Endothelial cell of umbilical vein (primary cell): ENCODE results near the gene BIK. TPM values are rescaled to one million over a fixed set of nuclear protein-coding genes. Genes with fewer than 3 reads are reported as not detected.
A peak's percentile ranks its signal among the peaks of the same experiment; 100 is the strongest.

Experiments used
- BruUV-seq: library from RNA; stranded (reverse); fragments of 400-500 nt; replicated peaks from 2 replicates; lab custom pipeline; 2021; lab: Mats Ljungman, UMichigan
- CTCF ChIA-PET: fragments of 300-600, 350-600 bp; sonication (Branson Sonifier 250); formaldehyde crosslinking; loops from one replicate; lab custom pipeline; 2021; ENCODE audit warnings: antibody characterized with exemption, inconsistent platforms; lab: Charles Lee
- POLR2A ChIA-PET: fragments of 300-600, 350-600 bp; sonication (Branson Sonifier 250); formaldehyde crosslinking; loops from one replicate; lab custom pipeline; 2021; ENCODE audit warnings: antibody characterized with exemption, inconsistent platforms; lab: Charles Lee
- DNase-seq: peaks from one replicate; pipeline ENCODE4 v3.0.0-alpha.2; 2011; ENCODE audit warnings: low read depth, low spot score
- FAIRE-seq: peaks from 2 replicates; lab custom pipeline; 2011; peaks lifted over from hg19 to GRCh38; lab: Jason Lieb, UNC
- H2AFZ ChIP-seq: 2 replicates; pipeline ENCODE4 v1.6.0; 2012; ENCODE audit warnings: low read depth, low read length, control low read depth, inconsistent platforms
- H3K27ac ChIP-seq: 2 replicates; pipeline ENCODE4 v1.5.1; 2011; ENCODE audit warnings: low read depth, mild to moderate bottlenecking, control low read depth, low read length, moderate library complexity; ENCODE audit not compliant: insufficient read depth
- H3K27me3 ChIP-seq, 2 experiments: 2 replicates each; pipeline versions ENCODE4 v1.6.0 to v1.6.1; 2011; ENCODE audit warnings: low read length in 2 of 2, mixed read lengths in 1 of 2; ENCODE audit not compliant: control insufficient read depth in 2 of 2, insufficient read depth in 2 of 2
- H3K36me3 ChIP-seq, 2 experiments: 2 replicates in 1 of 2; 3 replicates in 1 of 2; pipeline ENCODE4 v1.5.1; 2011; ENCODE audit warnings: low read length in 2 of 2, mild to moderate bottlenecking in 1 of 2, moderate library complexity in 1 of 2; ENCODE audit not compliant: control insufficient read depth in 2 of 2, insufficient read depth in 2 of 2; ENCODE audit errors: extremely low read depth in 1 of 2
- H3K4me1 ChIP-seq: 3 replicates; pipeline ENCODE4 v1.5.1; 2011; ENCODE audit warnings: mild to moderate bottlenecking, low read length; ENCODE audit not compliant: control insufficient read depth, insufficient read depth; ENCODE audit errors: extremely low read depth
- H3K4me2 ChIP-seq: 2 replicates; pipeline ENCODE4 v1.6.1; 2011; ENCODE audit warnings: low read length, control low read depth, mixed read lengths; ENCODE audit not compliant: insufficient read depth
- H3K4me3 ChIP-seq, 3 experiments: fragments of 200-600 bp in 1 of 3; sonication (generic), shearing (Covaris generic) in 1 of 3; replicated peaks in 1 of 3; 2 replicates each; pipeline ENCODE4 v1.5.1; 2011 to 2016; ENCODE audit warnings: control low read depth in 3 of 3, low read length in 3 of 3, mild to moderate bottlenecking in 2 of 3, inconsistent platforms in 1 of 3, low read depth in 1 of 3, moderate library complexity in 1 of 3; ENCODE audit not compliant: insufficient read depth in 1 of 3
- H3K79me2 ChIP-seq: 2 replicates; pipeline ENCODE4 v1.6.0; 2012; ENCODE audit warnings: low read length, inconsistent platforms; ENCODE audit not compliant: control insufficient read depth, insufficient read depth
- H3K9ac ChIP-seq: replicated peaks from 2 replicates; pipeline ENCODE3; 2011; ENCODE audit warnings: low read length, control low read depth; ENCODE audit not compliant: insufficient read depth; ENCODE audit errors: extremely low read depth
- H3K9me1 ChIP-seq: replicated peaks from 3 replicates; pipeline ENCODE4 v1.6.0; 2011; ENCODE audit warnings: mild to moderate bottlenecking, low read length; ENCODE audit not compliant: control insufficient read depth, insufficient read depth; ENCODE audit errors: extremely low read depth
- H3K9me3 ChIP-seq: replicated peaks from 2 replicates; pipeline ENCODE4 v1.5.1; 2012; ENCODE audit warnings: low read length, inconsistent platforms; ENCODE audit not compliant: control insufficient read depth, insufficient read depth
- H4K20me1 ChIP-seq: replicated peaks from 2 replicates; pipeline ENCODE3; 2011; ENCODE audit warnings: mild to moderate bottlenecking, low read length; ENCODE audit not compliant: control insufficient read depth, insufficient read depth; ENCODE audit errors: extremely low read depth
- CTCF ChIP-seq, 2 donors: IDR thresholded peaks; 1 replicate in 1 of 2; 2 replicates in 1 of 2; pipeline ENCODE4 v1.5.1; 2011; ENCODE audit warnings: low read length in 2 of 2, mild to moderate bottlenecking in 2 of 2, moderate library complexity in 2 of 2, control low read depth in 1 of 2, inconsistent platforms in 1 of 2, low read depth in 1 of 2; ENCODE audit not compliant: insufficient read depth in 1 of 2; ENCODE audit errors: extremely low read depth in 1 of 2
- EZH2 ChIP-seq: IDR thresholded peaks from 2 replicates; pipeline ENCODE4 v1.6.1; 2012; ENCODE audit warnings: borderline replicate concordance, low read depth, mild to moderate bottlenecking, moderate library complexity, low read length, inconsistent platforms; ENCODE audit not compliant: severe bottlenecking
- FOS ChIP-seq: IDR thresholded peaks from 2 replicates; pipeline ENCODE4 v1.6.1; 2011; ENCODE audit warnings: mild to moderate bottlenecking, low read length, moderate library complexity, borderline replicate concordance; ENCODE audit not compliant: insufficient read depth
- GATA2 ChIP-seq: IDR thresholded peaks from 2 replicates; pipeline ENCODE4 v1.7.0; 2011; ENCODE audit warnings: low read depth, mild to moderate bottlenecking, moderate library complexity, mixed read lengths, low read length; ENCODE audit not compliant: insufficient read length, insufficient read depth
- JUN ChIP-seq: IDR thresholded peaks from 2 replicates; pipeline ENCODE4 v1.6.1; 2011; ENCODE audit warnings: borderline replicate concordance, low read depth; ENCODE audit not compliant: insufficient read length, insufficient read depth
- MAX ChIP-seq: IDR thresholded peaks from 2 replicates; pipeline ENCODE4 v1.6.1; 2011; ENCODE audit not compliant: insufficient read depth, insufficient read length
- MYC ChIP-seq: IDR thresholded peaks from one replicate; pipeline ENCODE4 v1.6.1; 2011; ENCODE audit warnings: mild to moderate bottlenecking, low read depth, low read length
- POLR2A ChIP-seq: IDR thresholded peaks from 2 replicates; pipeline ENCODE4 v1.6.1; 2012; ENCODE audit warnings: low read depth, mild to moderate bottlenecking, control low read depth, low read length
- POLR2AphosphoS5 ChIP-seq: IDR thresholded peaks from 2 replicates; pipeline ENCODE4 v1.6.1; 2012; ENCODE audit warnings: low read depth, mild to moderate bottlenecking, control low read depth, low read length, moderate library complexity; ENCODE audit not compliant: insufficient read depth
- dilution Hi-C: fragments of 300-500 bp; cut with MboI; formaldehyde crosslinking; loops from one replicate; pipeline ENCODE4 v1.15.0; 2019; ENCODE audit warnings: low sequenced_read_pairs; ENCODE audit not compliant: extremely low pct_ligation_motif_present
- intact Hi-C: fragments of 100-400 bp; cut with micrococcal nuclease; formaldehyde crosslinking; loops from one replicate; pipeline ENCODE4 v1.10.0; 2022
- polyA plus RNA-seq, 4 experiments: library from polyadenylated mRNA; depleted of rRNA in 3 of 4; stranded (reverse) in 3 of 4; unstranded in 1 of 4; fragments of >200 nt; gene quantifications; 2 replicates each; pipeline versions ENCODE4 v1.2.1 to v1.2.3, GENCODE V29; 2011 to 2012; ENCODE audit warnings: missing spikeins in 1 of 4
- total RNA-seq: library from RNA; stranded (reverse); gene quantifications from 2 replicates; pipeline ENCODE4 v1.2.3, GENCODE V29; 2021

Gene BIK
- total and polyA plus RNA-seq, 2 donors (not counting 3 experiments of a cell fraction or from before 2014, with no cell fraction given): 0.49 to 0.95 TPM

GRCh38 chr22:43096420-43096819 lies 14.1 kb upstream of the BIK start:
- TF ChIP-seq MYC (no peak), EZH2 (no peak)
- Histone ChIP-seq H3K9me1 (no peaks in the 10 kb centered on the region), H3K36me3 (no peaks in the 10 kb centered on the region), H3K79me2 (no peaks in the 10 kb centered on the region), H3K4me3 (no peak overlapping the region), H3K4me1 (peaks cover 3% of the 10 kb centered on the region), H3K4me2 (no peak overlapping the region), H3K9ac (no peak overlapping the region), H4K20me1 (no peaks in the 10 kb centered on the region), H3K9me3 (no peaks in the 10 kb centered on the region), H3K27me3 (no peaks in the 10 kb centered on the region), H3K27ac (no peak overlapping the region), H2AFZ (no peak overlapping the region)
- DNase-seq (no peak), FAIRE-seq (no peak)
- dilution Hi-C loops: no loop called here
- ChIA-PET CTCF (no interaction called here), POLR2A (no interaction called here)
- no TSS peak for BruUV-seq
- intact Hi-C loops: no loop called here

GRCh38 chr22:43098356-43098755 lies 12.2 kb upstream of the BIK start:
- no peaks in the 10 kb centered on the region for H3K27me3 ChIP-seq
- no TSS peak for BruUV-seq
- no peaks in the 10 kb centered on the region for H3K36me3 ChIP-seq
- no peak overlapping the region for H3K27ac ChIP-seq
- no peak overlapping the region for H3K9ac ChIP-seq
- H3K9me1 ChIP-seq: no peaks in the 10 kb centered on the region
- no peak overlapping the region for H2AFZ ChIP-seq
- DNase-seq: no peak
- POLR2A ChIA-PET: no interaction called here
- H3K79me2 ChIP-seq: no peaks in the 10 kb centered on the region
- no peaks in the 10 kb centered on the region for H4K20me1 ChIP-seq
- FAIRE-seq: peak; percentile 50
- H3K4me2 ChIP-seq: no peak overlapping the region
- H3K4me3 ChIP-seq: no peak overlapping the region
- CTCF ChIA-PET: interaction anchor here (1.2 to 1.6 kb wide), 2 partner anchors 8 to 12 kb away, joined by 4 to 11 read pairs; partner anchors contain the start of gene BIK
- intact Hi-C loops: no loop called here
- TF ChIP-seq GATA2 (no peak), FOS (no peak), POLR2AphosphoS5 (no peak), MAX (no peak), EZH2 (no peak), POLR2A (no peak), MYC (no peak), CTCF (IDR thresholded peaks at IDR 0.05; ENCODE audit: extremely low read depth in 1 of 2, insufficient read depth in 1 of 2, low read depth in 1 of 2, low read length in 2 of 2) (no peak), JUN (no peak)
- dilution Hi-C loops: no loop called here
- H3K9me3 ChIP-seq: no peaks in the 10 kb centered on the region
- peaks cover 3% of the 10 kb centered on the region for H3K4me1 ChIP-seq
